HEK293 (cell line): ENCODE measurements around the gene MAL.

Experiments used
- CTCF ChIA-PET: fragments of 350-600 bp; formaldehyde crosslinking; extraction: SDS; loops from one replicate; lab custom pipeline; 2021; ENCODE audit warnings: antibody characterized with exemption; lab: Yijun Ruan, JAX
- POLR2A ChIA-PET: fragments of 300-600 bp; formaldehyde crosslinking; extraction: SDS; loops from one replicate; lab custom pipeline; 2020; ENCODE audit warnings: antibody characterized with exemption, inconsistent platforms; lab: Yijun Ruan, JAX
- H3K27ac ChIP-seq: fragments of 200-500 bp; sonication (Bioruptor generic); 2 replicates; pipeline ENCODE4 v1.5.1; 2014; ENCODE audit warnings: low read depth, low read length, control low read depth, inconsistent platforms; ENCODE audit errors: extremely low read depth
- H3K36me3 ChIP-seq, 2 experiments: fragments of 200-500 bp in 1 of 2; sonication (Bioruptor generic) in 1 of 2; 1 replicate in 1 of 2; 2 replicates in 1 of 2; pipeline ENCODE4 v1.5.1; 2014 to 2017; ENCODE audit warnings: inconsistent platforms in 2 of 2, low read length in 2 of 2; ENCODE audit not compliant: control insufficient read depth in 2 of 2, insufficient read depth in 1 of 2
- H3K4me1 ChIP-seq: fragments of 200-500 bp; sonication (Bioruptor generic); 2 replicates; pipeline ENCODE4 v1.5.1; 2014; ENCODE audit warnings: mild to moderate bottlenecking, low read length, inconsistent platforms; ENCODE audit not compliant: control insufficient read depth, insufficient read depth
- H3K4me3 ChIP-seq: 2 replicates; pipeline ENCODE4 v1.5.1; 2011; ENCODE audit warnings: low read depth, mild to moderate bottlenecking, control low read depth, low read length, moderate library complexity
- H3K9me3 ChIP-seq: fragments of 200-500 bp; sonication (Bioruptor generic); 2 replicates; pipeline ENCODE4 v1.5.1; 2014; ENCODE audit warnings: low read depth, low read length, inconsistent platforms; ENCODE audit not compliant: control insufficient read depth, insufficient read depth
- GFI1B ChIP-seq: fragments of 450-650 bp; formaldehyde crosslinking; IDR thresholded peaks from 2 replicates; pipeline ENCODE4 v1.5.1; 2016; ENCODE audit warnings: missing biosample characterization, missing genetic modification characterization
- GLIS2 ChIP-seq: fragments of 450-650 bp; formaldehyde crosslinking; IDR thresholded peaks from 2 replicates; pipeline ENCODE4 v1.5.1; 2016; ENCODE audit warnings: missing biosample characterization, missing genetic modification characterization
- HOXD13 ChIP-seq: sonication (generic); formaldehyde crosslinking; IDR thresholded peaks from 2 replicates; pipeline ENCODE4 v1.8.0; 2022; ENCODE audit warnings: missing genetic modification reagents, borderline replicate concordance
- KLF10 ChIP-seq: fragments of 450-650 bp; IDR thresholded peaks from 2 replicates; pipeline ENCODE4 v1.5.1; 2018; ENCODE audit warnings: missing biosample characterization, mild to moderate bottlenecking, missing genetic modification characterization
- KLF7 ChIP-seq: fragments of 450-650 bp; formaldehyde crosslinking; IDR thresholded peaks from 2 replicates; pipeline ENCODE4 v1.5.1; 2016; ENCODE audit warnings: missing biosample characterization, missing genetic modification characterization, borderline replicate concordance
- KLF9 ChIP-seq: fragments of 450-650 bp; formaldehyde crosslinking; IDR thresholded peaks from 2 replicates; pipeline ENCODE4 v1.5.1; 2016; ENCODE audit warnings: missing biosample characterization, missing genetic modification characterization, low read depth
- OSR2 ChIP-seq: fragments of 450-650 bp; formaldehyde crosslinking; IDR thresholded peaks from 2 replicates; pipeline ENCODE4 v1.5.1; 2016; ENCODE audit warnings: missing biosample characterization, missing genetic modification characterization
- SALL2 ChIP-seq: fragments of 450-650 bp; formaldehyde crosslinking; IDR thresholded peaks from 2 replicates; pipeline ENCODE4 v1.5.0; 2017; ENCODE audit warnings: missing biosample characterization, mild to moderate bottlenecking, missing genetic modification characterization, borderline replicate concordance
- SP2 ChIP-seq: fragments of 450-650 bp; formaldehyde crosslinking; IDR thresholded peaks from 2 replicates; pipeline ENCODE4 v1.5.1; 2016; ENCODE audit warnings: missing biosample characterization, missing genetic modification characterization
- SP7 ChIP-seq: fragments of 450-650 bp; formaldehyde crosslinking; IDR thresholded peaks from 2 replicates; pipeline ENCODE4 v1.5.1; 2016; ENCODE audit warnings: missing biosample characterization, missing genetic modification characterization
- ZBTB48 ChIP-seq: fragments of 450-650 bp; formaldehyde crosslinking; IDR thresholded peaks from 2 replicates; pipeline ENCODE4 v1.5.1; 2016; ENCODE audit warnings: missing biosample characterization, missing genetic modification characterization
- ZBTB7A ChIP-seq: fragments of 450-650 bp; formaldehyde crosslinking; IDR thresholded peaks from 2 replicates; pipeline ENCODE4 v1.5.1; 2016; ENCODE audit warnings: low read depth, missing biosample characterization, missing genetic modification characterization
- ZFP69B ChIP-seq: fragments of 450-650 bp; formaldehyde crosslinking; IDR thresholded peaks from 2 replicates; pipeline ENCODE4 v1.5.1; 2016; ENCODE audit warnings: missing biosample characterization, missing genetic modification characterization
- ZNF16 ChIP-seq: fragments of 450-650 bp; formaldehyde crosslinking; IDR thresholded peaks from 2 replicates; pipeline ENCODE4 v1.5.1; 2016; ENCODE audit warnings: low read depth, missing biosample characterization, missing genetic modification characterization
- ZNF19 ChIP-seq: fragments of 450-650 bp; formaldehyde crosslinking; IDR thresholded peaks from 2 replicates; pipeline ENCODE4; 2016; ENCODE audit warnings: missing biosample characterization, missing genetic modification characterization, low read depth
- ZNF341 ChIP-seq: fragments of 450-650 bp; formaldehyde crosslinking; IDR thresholded peaks from 2 replicates; pipeline ENCODE4; 2016; ENCODE audit warnings: low read depth, missing biosample characterization, missing genetic modification characterization
- ZNF48 ChIP-seq: fragments of 450-650 bp; formaldehyde crosslinking; IDR thresholded peaks from 2 replicates; pipeline ENCODE4 v1.5.1; 2016; ENCODE audit warnings: missing biosample characterization, missing genetic modification characterization
- ZNF521 ChIP-seq: fragments of 450-650 bp; formaldehyde crosslinking; IDR thresholded peaks from 2 replicates; pipeline ENCODE4 v1.5.1; 2017; ENCODE audit warnings: missing biosample characterization, mild to moderate bottlenecking, missing genetic modification characterization
- ZNF626 ChIP-seq: fragments of 450-650 bp; sonication (Bioruptor Pico); formaldehyde crosslinking; IDR thresholded peaks from 2 replicates; pipeline ENCODE4 v1.5.1; 2018; ENCODE audit warnings: missing biosample characterization, missing genetic modification characterization, inconsistent platforms
- ZNF677 ChIP-seq: fragments of 450-650 bp; IDR thresholded peaks from 2 replicates; pipeline ENCODE4 v1.5.0; 2018; ENCODE audit warnings: missing biosample characterization, mild to moderate bottlenecking, missing genetic modification characterization, moderate library complexity
- ZNF707 ChIP-seq: fragments of 450-650 bp; formaldehyde crosslinking; IDR thresholded peaks from 2 replicates; pipeline ENCODE4 v1.5.1; 2016; ENCODE audit warnings: missing biosample characterization, missing genetic modification characterization
- ZNF830 ChIP-seq: fragments of 450-650 bp; IDR thresholded peaks from 2 replicates; pipeline ENCODE4 v1.5.0; 2018; ENCODE audit warnings: missing biosample characterization, missing genetic modification characterization, low read depth, mild to moderate bottlenecking, moderate library complexity
- ZSCAN16 ChIP-seq: fragments of 450-650 bp; formaldehyde crosslinking; IDR thresholded peaks from 2 replicates; pipeline ENCODE4 v1.5.1; 2016; ENCODE audit warnings: missing biosample characterization, missing genetic modification characterization
- ZSCAN23 ChIP-seq: fragments of 450-650 bp; formaldehyde crosslinking; IDR thresholded peaks from 2 replicates; pipeline ENCODE4 v1.5.1; 2016; ENCODE audit warnings: missing biosample characterization, missing genetic modification characterization
- TF ChIP-seq, protein P1 (sequence below): fragments of 450-650 bp; formaldehyde crosslinking; IDR thresholded peaks from 2 replicates; pipeline ENCODE4 v1.5.1; 2016; ENCODE audit warnings: missing biosample characterization, missing genetic modification characterization
- TF ChIP-seq, protein P2 (sequence below): fragments of 450-650 bp; formaldehyde crosslinking; IDR thresholded peaks from 2 replicates; pipeline ENCODE4 v1.5.1; 2016; ENCODE audit warnings: missing biosample characterization, missing genetic modification characterization, borderline replicate concordance
- TF ChIP-seq, protein P3 (sequence below): fragments of 450-650 bp; formaldehyde crosslinking; IDR thresholded peaks from 2 replicates; pipeline ENCODE4 v1.5.1; 2016; ENCODE audit warnings: missing biosample characterization, missing genetic modification characterization
- TF ChIP-seq, protein P4 (sequence below): fragments of 450-650 bp; formaldehyde crosslinking; IDR thresholded peaks from 2 replicates; pipeline ENCODE4 v1.5.1; 2017; ENCODE audit warnings: missing biosample characterization, missing genetic modification characterization

The MAL gene

DNA sequence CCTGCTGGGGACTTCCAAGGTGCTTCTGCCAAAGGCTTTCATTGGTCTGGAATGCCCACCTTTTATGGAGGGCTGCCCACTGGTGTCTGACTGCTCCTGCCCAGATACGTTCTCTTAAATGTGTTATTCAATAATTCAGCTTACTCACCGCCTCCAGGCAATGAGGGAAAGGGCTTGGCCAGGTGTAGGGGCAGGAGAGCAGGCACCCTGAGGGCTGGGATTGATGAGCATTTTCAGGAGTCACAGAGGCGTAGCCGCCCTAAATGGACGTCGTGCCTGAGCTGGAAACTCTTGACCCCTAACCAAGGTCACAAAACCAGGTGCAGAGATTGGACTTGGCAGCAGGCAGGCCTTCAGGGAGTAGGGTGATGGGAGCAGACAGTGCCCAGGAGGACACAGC lies 26.8 kb downstream of the MAL start:
- ChIA-PET CTCF (interaction anchor here (1.1 to 2.2 kb wide), 3 partner anchors 8 to 69 kb away, joined by 5 to 23 read pairs (median 10); no protein-coding TSS in a partner anchor), POLR2A (no interaction called here)
- TF ChIP-seq KLF7 (tag by site-specific recombination) (no peak), OSR2 (tag by site-specific recombination) (no peak), KLF9 (tag by site-specific recombination) (no peak), GLIS2 (tag by site-specific recombination) (no peak), SALL2 (tag by site-specific recombination) (no peak), ZNF677 (tag by site-specific recombination) (no peak), KLF10 (tag by site-specific recombination) (no peak), SP2 (tag by site-specific recombination) (no peak), HOXD13 (no peak), ZNF341 (no peak), ZNF521 (no peak), ZFP69B (tag by site-specific recombination) (no peak), ZSCAN16 (tag by site-specific recombination) (no peak)
- TF ChIP-seq, protein P1, sequence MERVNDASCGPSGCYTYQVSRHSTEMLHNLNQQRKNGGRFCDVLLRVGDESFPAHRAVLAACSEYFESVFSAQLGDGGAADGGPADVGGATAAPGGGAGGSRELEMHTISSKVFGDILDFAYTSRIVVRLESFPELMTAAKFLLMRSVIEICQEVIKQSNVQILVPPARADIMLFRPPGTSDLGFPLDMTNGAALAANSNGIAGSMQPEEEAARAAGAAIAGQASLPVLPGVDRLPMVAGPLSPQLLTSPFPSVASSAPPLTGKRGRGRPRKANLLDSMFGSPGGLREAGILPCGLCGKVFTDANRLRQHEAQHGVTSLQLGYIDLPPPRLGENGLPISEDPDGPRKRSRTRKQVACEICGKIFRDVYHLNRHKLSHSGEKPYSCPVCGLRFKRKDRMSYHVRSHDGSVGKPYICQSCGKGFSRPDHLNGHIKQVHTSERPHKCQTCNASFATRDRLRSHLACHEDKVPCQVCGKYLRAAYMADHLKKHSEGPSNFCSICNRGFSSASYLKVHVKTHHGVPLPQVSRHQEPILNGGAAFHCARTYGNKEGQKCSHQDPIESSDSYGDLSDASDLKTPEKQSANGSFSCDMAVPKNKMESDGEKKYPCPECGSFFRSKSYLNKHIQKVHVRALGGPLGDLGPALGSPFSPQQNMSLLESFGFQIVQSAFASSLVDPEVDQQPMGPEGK (tag by site-specific recombination) = no peak
- TF ChIP-seq, protein P2, sequence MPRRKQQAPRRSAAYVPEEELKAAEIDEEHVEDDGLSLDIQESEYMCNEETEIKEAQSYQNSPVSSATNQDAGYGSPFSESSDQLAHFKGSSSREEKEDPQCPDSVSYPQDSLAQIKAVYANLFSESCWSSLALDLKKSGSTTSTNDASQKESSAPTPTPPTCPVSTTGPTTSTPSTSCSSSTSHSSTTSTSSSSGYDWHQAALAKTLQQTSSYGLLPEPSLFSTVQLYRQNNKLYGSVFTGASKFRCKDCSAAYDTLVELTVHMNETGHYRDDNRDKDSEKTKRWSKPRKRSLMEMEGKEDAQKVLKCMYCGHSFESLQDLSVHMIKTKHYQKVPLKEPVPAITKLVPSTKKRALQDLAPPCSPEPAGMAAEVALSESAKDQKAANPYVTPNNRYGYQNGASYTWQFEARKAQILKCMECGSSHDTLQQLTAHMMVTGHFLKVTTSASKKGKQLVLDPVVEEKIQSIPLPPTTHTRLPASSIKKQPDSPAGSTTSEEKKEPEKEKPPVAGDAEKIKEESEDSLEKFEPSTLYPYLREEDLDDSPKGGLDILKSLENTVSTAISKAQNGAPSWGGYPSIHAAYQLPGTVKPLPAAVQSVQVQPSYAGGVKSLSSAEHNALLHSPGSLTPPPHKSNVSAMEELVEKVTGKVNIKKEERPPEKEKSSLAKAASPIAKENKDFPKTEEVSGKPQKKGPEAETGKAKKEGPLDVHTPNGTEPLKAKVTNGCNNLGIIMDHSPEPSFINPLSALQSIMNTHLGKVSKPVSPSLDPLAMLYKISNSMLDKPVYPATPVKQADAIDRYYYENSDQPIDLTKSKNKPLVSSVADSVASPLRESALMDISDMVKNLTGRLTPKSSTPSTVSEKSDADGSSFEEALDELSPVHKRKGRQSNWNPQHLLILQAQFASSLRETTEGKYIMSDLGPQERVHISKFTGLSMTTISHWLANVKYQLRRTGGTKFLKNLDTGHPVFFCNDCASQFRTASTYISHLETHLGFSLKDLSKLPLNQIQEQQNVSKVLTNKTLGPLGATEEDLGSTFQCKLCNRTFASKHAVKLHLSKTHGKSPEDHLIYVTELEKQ (tag by site-specific recombination) = no peak
- Histone ChIP-seq H3K9me3 (no peaks in the 10 kb centered on the region), H3K27ac (no peak overlapping the region), H3K4me1 (no peaks in the 10 kb centered on the region), H3K4me3 (no peak overlapping the region), H3K36me3 (no peaks in the 10 kb centered on the region)

DNA sequence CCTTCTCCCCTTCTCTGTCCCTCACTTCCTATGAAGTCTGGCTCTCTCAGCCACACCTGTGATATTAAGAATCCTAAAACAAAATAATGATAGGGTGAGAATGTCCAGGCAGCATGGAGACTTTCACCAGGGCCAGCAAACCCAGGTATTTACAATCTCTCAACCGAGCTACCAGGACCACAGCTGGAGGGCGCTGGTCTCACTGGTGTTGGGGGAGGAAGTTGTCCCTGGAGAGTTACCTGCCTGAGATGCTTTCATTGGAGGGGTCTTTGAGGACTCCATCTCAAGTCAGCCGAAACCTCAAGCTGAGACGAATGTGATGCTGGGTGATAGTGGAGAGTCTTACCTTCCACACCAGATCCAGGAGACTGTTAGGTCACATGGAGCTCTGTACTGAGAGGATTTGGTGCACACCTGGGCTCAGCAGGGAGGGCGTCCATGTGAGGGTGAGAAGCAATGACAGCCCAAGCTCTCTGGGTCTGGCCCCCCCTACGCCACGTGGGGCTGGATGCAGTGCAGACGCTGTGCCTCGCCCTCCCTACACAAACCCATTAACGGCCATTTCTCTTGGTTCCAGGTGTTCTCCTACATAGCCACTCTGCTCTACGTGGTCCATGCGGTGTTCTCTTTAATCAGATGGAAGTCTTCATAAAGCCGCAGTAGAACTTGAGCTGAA lies 27.4 kb downstream of the MAL start:
- Histone ChIP-seq H3K9me3 (no peaks in the 10 kb centered on the region), H3K27ac (no peak overlapping the region), H3K36me3 (no peaks in the 10 kb centered on the region), H3K4me3 (no peak overlapping the region), H3K4me1 (no peaks in the 10 kb centered on the region)
- ChIA-PET POLR2A (interaction anchor here (0.8 kb wide), 1 partner anchor 9 kb away, joined by 3 read pairs; no protein-coding TSS in a partner anchor), CTCF (interaction anchor here (0.8 to 2.2 kb wide), 8 partner anchors 9 to 94 kb away, joined by 3 to 23 read pairs (median 4); no protein-coding TSS in a partner anchor)
- TF ChIP-seq, protein P3, sequence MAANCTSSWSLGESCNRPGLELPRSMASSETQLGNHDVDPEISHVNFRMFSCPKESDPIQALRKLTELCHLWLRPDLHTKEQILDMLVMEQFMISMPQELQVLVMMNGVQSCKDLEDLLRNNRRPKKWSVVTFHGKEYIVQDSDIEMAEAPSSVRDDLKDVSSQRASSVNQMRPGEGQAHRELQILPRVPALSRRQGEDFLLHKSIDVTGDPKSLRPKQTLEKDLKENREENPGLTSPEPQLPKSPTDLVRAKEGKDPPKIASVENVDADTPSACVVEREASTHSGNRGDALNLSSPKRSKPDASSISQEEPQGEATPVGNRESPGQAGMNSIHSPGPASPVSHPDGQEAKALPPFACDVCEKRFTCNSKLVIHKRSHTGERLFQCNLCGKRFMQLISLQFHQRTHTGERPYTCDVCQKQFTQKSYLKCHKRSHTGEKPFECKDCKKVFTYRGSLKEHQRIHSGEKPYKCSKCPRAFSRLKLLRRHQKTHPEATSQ (tag by site-specific recombination) = no peak
- no peak for TF ChIP-seq ZNF19 (tag by site-specific recombination)
- TF ChIP-seq GFI1B (tag by site-specific recombination) = no peak
- TF ChIP-seq ZNF16 (tag by site-specific recombination) = no peak
- no peak for TF ChIP-seq ZBTB7A (tag by site-specific recombination)
- TF ChIP-seq ZSCAN23 = no peak
- no peak for TF ChIP-seq ZBTB48 (tag by site-specific recombination)
- TF ChIP-seq, protein P4, sequence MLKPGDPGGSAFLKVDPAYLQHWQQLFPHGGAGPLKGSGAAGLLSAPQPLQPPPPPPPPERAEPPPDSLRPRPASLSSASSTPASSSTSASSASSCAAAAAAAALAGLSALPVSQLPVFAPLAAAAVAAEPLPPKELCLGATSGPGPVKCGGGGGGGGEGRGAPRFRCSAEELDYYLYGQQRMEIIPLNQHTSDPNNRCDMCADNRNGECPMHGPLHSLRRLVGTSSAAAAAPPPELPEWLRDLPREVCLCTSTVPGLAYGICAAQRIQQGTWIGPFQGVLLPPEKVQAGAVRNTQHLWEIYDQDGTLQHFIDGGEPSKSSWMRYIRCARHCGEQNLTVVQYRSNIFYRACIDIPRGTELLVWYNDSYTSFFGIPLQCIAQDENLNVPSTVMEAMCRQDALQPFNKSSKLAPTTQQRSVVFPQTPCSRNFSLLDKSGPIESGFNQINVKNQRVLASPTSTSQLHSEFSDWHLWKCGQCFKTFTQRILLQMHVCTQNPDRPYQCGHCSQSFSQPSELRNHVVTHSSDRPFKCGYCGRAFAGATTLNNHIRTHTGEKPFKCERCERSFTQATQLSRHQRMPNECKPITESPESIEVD (tag by site-specific recombination) = no peak
- TF ChIP-seq ZNF707 = no peak
- no peak for TF ChIP-seq HOXD13
- TF ChIP-seq ZNF830 (tag by site-specific recombination) = no peak
- TF ChIP-seq ZNF48 (tag by site-specific recombination) = no peak
- no peak for TF ChIP-seq SP7 (tag by site-specific recombination)
- no peak for TF ChIP-seq ZNF626 (tag by site-specific recombination)
